GM12891 (cell line): ENCODE results near the gene C19orf44.

ENCODE experiments used
- PAX5 ChIP-seq: IDR thresholded peaks from 2 replicates; pipeline ENCODE4 v1.6.1; 2011; ENCODE audit warnings: low read length, moderate library complexity, mild to moderate bottlenecking; ENCODE audit not compliant: insufficient read depth, severe bottlenecking
- POLR2A ChIP-seq: IDR thresholded peaks from 2 replicates; pipeline ENCODE4 v1.6.1; 2011; ENCODE audit warnings: low read depth, low read length, control low read depth
- POLR2AphosphoS5 ChIP-seq: IDR thresholded peaks from 2 replicates; pipeline ENCODE4 v1.6.1; 2011; ENCODE audit warnings: low read depth, low read length, control low read depth
- POU2F2 ChIP-seq: IDR thresholded peaks from 2 replicates; pipeline ENCODE4 v1.6.1; 2011; ENCODE audit warnings: low read depth, mild to moderate bottlenecking, control low read depth, low read length, moderate library complexity
- SPI1 ChIP-seq: IDR thresholded peaks from 2 replicates; pipeline ENCODE4 v1.6.1; 2011; ENCODE audit warnings: low read depth, low read length, control low read depth
- TAF1 ChIP-seq: IDR thresholded peaks from 2 replicates; pipeline ENCODE4 v1.6.1; 2011; ENCODE audit warnings: low read depth, low read length, control low read depth

GRCh38 chr19:16506961-16507360, 10.8 kb downstream of the C19orf44 start:
- TF ChIP-seq POLR2A (no peak), TAF1 (no peak), POLR2AphosphoS5 (no peak), SPI1 (no peak), PAX5 (no peak), POU2F2 (no peak)
